Trophoblast cell (in vitro differentiated cells and primary cell): ENCODE measurements around the gene RPL15.

Source experiments
- DNase-seq, 2 donors: peaks; one replicate each; pipeline ENCODE4 v3.0.0-alpha.2; 2016
- H2AFZ ChIP-seq: 2 replicates; pipeline ENCODE4 v1.6.1; 2013; ENCODE audit warnings: low read length, moderate library complexity, mild to moderate bottlenecking; ENCODE audit not compliant: insufficient read depth, poor library complexity
- H2AK5ac ChIP-seq: 2 replicates; pipeline ENCODE4 v1.6.1; 2013; ENCODE audit warnings: mild to moderate bottlenecking, low read length
- H2BK120ac ChIP-seq: 2 replicates; pipeline ENCODE4 v1.6.1; 2013; ENCODE audit warnings: low read length, mild to moderate bottlenecking, moderate library complexity; ENCODE audit not compliant: insufficient read depth, poor library complexity
- H2BK12ac ChIP-seq: 2 replicates; pipeline ENCODE4 v1.6.1; 2013; ENCODE audit warnings: mild to moderate bottlenecking, low read length, moderate library complexity
- H2BK5ac ChIP-seq: 2 replicates; pipeline ENCODE4 v1.6.1; 2013; ENCODE audit warnings: low read length, low read depth, moderate library complexity, mild to moderate bottlenecking; ENCODE audit not compliant: poor library complexity
- H3K14ac ChIP-seq: 2 replicates; pipeline ENCODE4 v1.6.1; 2013; ENCODE audit warnings: mild to moderate bottlenecking, low read length
- H3K18ac ChIP-seq: 2 replicates; pipeline ENCODE4 v1.6.1; 2013; ENCODE audit warnings: mild to moderate bottlenecking, low read length
- H3K23ac ChIP-seq: 2 replicates; pipeline ENCODE4 v1.6.1; 2013; ENCODE audit warnings: low read length
- H3K27ac ChIP-seq: 2 replicates; pipeline ENCODE4 v1.5.1; 2013; ENCODE audit warnings: low read depth, mild to moderate bottlenecking, inconsistent platforms, low read length, moderate library complexity
- H3K27me3 ChIP-seq: 2 replicates; pipeline ENCODE4 v1.6.1; 2013; ENCODE audit warnings: inconsistent platforms, mild to moderate bottlenecking, low read length, moderate library complexity; ENCODE audit not compliant: insufficient read depth
- H3K36me3 ChIP-seq, 2 experiments: 1 replicate in 1 of 2; 2 replicates in 1 of 2; pipeline ENCODE4 v1.6.1; 2013; ENCODE audit warnings: low read length in 2 of 2, mild to moderate bottlenecking in 2 of 2, moderate library complexity in 1 of 2; ENCODE audit not compliant: insufficient read depth in 2 of 2, control insufficient read depth in 1 of 2
- H3K4ac ChIP-seq: 2 replicates; pipeline ENCODE4 v1.6.1; 2013; ENCODE audit warnings: low read depth, mild to moderate bottlenecking, low read length, moderate library complexity
- H3K4me1 ChIP-seq, 2 experiments: 1 replicate in 1 of 2; 2 replicates in 1 of 2; pipeline ENCODE4 v1.6.1; 2013; ENCODE audit warnings: low read length in 2 of 2, mild to moderate bottlenecking in 2 of 2, moderate library complexity in 1 of 2; ENCODE audit not compliant: insufficient read depth in 2 of 2, control insufficient read depth in 1 of 2
- H3K4me2 ChIP-seq: 2 replicates; pipeline ENCODE4 v1.6.1; 2013; ENCODE audit warnings: inconsistent platforms, mild to moderate bottlenecking, low read length, moderate library complexity
- H3K4me3 ChIP-seq: 2 replicates; pipeline ENCODE4 v1.5.1; 2013; ENCODE audit warnings: mild to moderate bottlenecking, low read depth, low read length, inconsistent platforms
- H3K79me1 ChIP-seq: one replicate; pipeline ENCODE4 v1.6.1; 2013; ENCODE audit warnings: low read length
- H3K79me2 ChIP-seq: 2 replicates; pipeline ENCODE4 v1.6.1; 2013; ENCODE audit warnings: low read length, mild to moderate bottlenecking; ENCODE audit not compliant: control insufficient read depth, insufficient read depth, poor library complexity
- H3K9ac ChIP-seq: 2 replicates; pipeline ENCODE4 v1.6.1; 2013; ENCODE audit warnings: mild to moderate bottlenecking, low read length
- H3K9me3 ChIP-seq: 2 replicates; pipeline ENCODE4 v1.6.1; 2013; ENCODE audit warnings: low read depth, mild to moderate bottlenecking, control low read depth, inconsistent platforms, low read length; ENCODE audit not compliant: insufficient read depth
- H4K12ac ChIP-seq: 2 replicates; pipeline ENCODE4 v1.6.1; 2013; ENCODE audit warnings: low read depth, mild to moderate bottlenecking, low read length, moderate library complexity
- H4K8ac ChIP-seq: 2 replicates; pipeline ENCODE4 v1.6.1; 2013; ENCODE audit warnings: low read depth, mild to moderate bottlenecking, low read length, moderate library complexity
- H4K91ac ChIP-seq: one replicate; pipeline ENCODE4 v1.6.1; 2013; ENCODE audit warnings: low read depth, mild to moderate bottlenecking, low read length, moderate library complexity
- WGBS: extraction: QIAGEN DNeasy Blood & Tissue Kit; methylation state at CpG from one replicate; pipeline ENCODE4 v1.1.7; 2013; ENCODE audit warnings: missing lambda C conversion rate; ENCODE audit not compliant: insufficient read length, insufficient coverage; ENCODE audit errors: extremely low coverage; 5-methylcytosine and 5-hydroxymethylcytosine counted together

RPL15 gene

GRCh38 chr3:23964537-23965235, 47.8 kb downstream of the RPL15 start:
- Histone ChIP-seq H3K79me1 (no peaks in the 10 kb centered on the region), H2BK120ac (no peak overlapping the region), H4K91ac (no peak overlapping the region), H2BK12ac (no peak overlapping the region), H3K4me3 (no peak overlapping the region), H3K36me3 (peaks cover 16% of the 10 kb centered on the region in 2 experiments), H4K8ac (no peak overlapping the region), H3K27ac (no peak overlapping the region), H3K14ac (no peak overlapping the region), H3K9ac (no peak overlapping the region), H3K4me2 (no peak overlapping the region), H3K9me3 (no peaks in the 10 kb centered on the region), H2AK5ac (no peak overlapping the region), H3K4ac (no peak overlapping the region), H3K4me1 (peaks cover 0 to 3% of the 10 kb centered on the region in 2 experiments), H2AFZ (no peak overlapping the region), H3K23ac (no peak overlapping the region), H3K27me3 (no peaks in the 10 kb centered on the region), H4K12ac (no peak overlapping the region), H3K18ac (no peak overlapping the region), H3K79me2 (no peaks in the 10 kb centered on the region), H2BK5ac (no peak overlapping the region)
- WGBS: no CpG with 5 or more reads among the region's 3 CpGs
- no peak for DNase-seq

DNA sequence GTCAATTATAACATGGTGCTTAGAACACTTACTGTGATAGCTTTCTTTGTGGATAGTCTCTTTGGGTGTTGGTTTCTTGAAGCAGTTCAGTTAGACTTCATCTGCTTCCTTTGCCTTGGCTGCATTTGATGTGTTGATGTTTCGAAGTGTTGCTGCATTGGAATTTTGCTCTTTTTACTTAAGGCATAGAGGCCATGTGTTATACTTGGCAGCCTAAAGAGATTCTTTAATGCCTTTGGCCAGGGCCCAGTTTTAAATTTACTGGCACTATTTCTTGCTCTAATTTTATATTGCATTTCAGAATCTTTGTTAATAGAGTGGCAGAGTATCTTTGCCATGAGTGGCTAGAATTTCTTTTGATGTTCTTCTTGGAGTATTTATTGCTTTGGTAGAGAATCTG, 49.4 kb downstream of the RPL15 start:
- H4K12ac ChIP-seq: no peak overlapping the region
- no peak overlapping the region for H2AK5ac ChIP-seq
- H2BK120ac ChIP-seq: no peak overlapping the region
- H3K27me3 ChIP-seq: no peaks in the 10 kb centered on the region
- H3K14ac ChIP-seq: no peak overlapping the region
- no peaks in the 10 kb centered on the region for H3K79me1 ChIP-seq
- H3K27ac ChIP-seq: no peak overlapping the region
- no peak overlapping the region for H4K91ac ChIP-seq
- no peak overlapping the region for H3K4ac ChIP-seq
- H3K4me1 ChIP-seq: peaks cover 0 to 3% of the 10 kb centered on the region in 2 experiments
- no peaks in the 10 kb centered on the region for H3K79me2 ChIP-seq
- no peak overlapping the region for H2AFZ ChIP-seq
- H2BK5ac ChIP-seq: no peak overlapping the region
- no CpG with 5 or more reads among the region's 1 CpG for WGBS
- H3K9ac ChIP-seq: no peak overlapping the region
- no peak overlapping the region for H3K4me2 ChIP-seq
- H3K18ac ChIP-seq: no peak overlapping the region
- no peak overlapping the region for H2BK12ac ChIP-seq
- no peak overlapping the region for H3K4me3 ChIP-seq
- H3K36me3 ChIP-seq: peaks cover 14 to 18% of the 10 kb centered on the region in 2 experiments
- no peak for DNase-seq
- no peak overlapping the region for H4K8ac ChIP-seq
- no peak overlapping the region for H3K23ac ChIP-seq
- no peaks in the 10 kb centered on the region for H3K9me3 ChIP-seq

DNA sequence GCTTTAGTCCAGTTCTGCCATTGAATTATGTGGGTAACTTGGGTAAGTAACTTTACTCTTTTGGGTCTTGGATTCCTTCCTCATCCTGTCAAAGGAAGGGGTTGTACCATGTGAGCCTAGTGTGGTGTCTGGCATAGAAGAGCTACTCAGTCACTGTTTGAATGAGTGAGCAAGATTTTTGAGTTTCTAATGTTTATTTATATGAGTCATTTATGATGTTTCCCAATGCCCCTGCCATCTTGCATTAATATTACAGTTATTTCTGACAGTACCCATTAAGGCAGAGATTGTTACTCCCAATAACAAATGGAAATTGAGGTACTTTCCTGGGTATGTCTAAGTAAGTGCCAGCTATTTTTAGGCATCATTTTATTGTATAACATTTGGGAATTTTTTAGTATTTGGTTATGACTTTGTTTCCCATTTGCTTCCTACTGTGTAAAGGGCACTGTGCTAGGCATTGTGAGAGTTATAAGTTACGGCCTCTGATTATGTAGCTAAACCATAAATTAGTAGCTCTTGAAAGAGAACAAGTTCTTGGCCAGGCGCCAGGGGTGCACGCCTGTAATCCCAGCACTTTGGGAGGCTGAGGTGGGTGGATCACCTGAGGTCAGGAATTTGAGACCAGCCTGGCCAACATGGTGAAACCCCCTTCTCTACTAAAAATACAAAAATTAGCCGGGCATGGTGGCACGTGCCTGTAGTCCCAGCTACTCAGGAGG, 51.7 kb downstream of the RPL15 start:
- H3K27me3 ChIP-seq: no peaks in the 10 kb centered on the region
- H3K23ac ChIP-seq: no peak overlapping the region
- no peak overlapping the region for H3K14ac ChIP-seq
- WGBS: no CpG with 5 or more reads among the region's 5 CpGs
- no peaks in the 10 kb centered on the region for H3K4me1 ChIP-seq
- no peaks in the 10 kb centered on the region for H3K79me1 ChIP-seq
- H3K4me3 ChIP-seq: no peak overlapping the region
- no peaks in the 10 kb centered on the region for H3K9me3 ChIP-seq
- H4K12ac ChIP-seq: no peak overlapping the region
- no peak overlapping the region for H3K9ac ChIP-seq
- H3K18ac ChIP-seq: no peak overlapping the region
- H4K91ac ChIP-seq: no peak overlapping the region
- no peaks in the 10 kb centered on the region for H3K79me2 ChIP-seq
- H2BK12ac ChIP-seq: no peak overlapping the region
- no peak overlapping the region for H4K8ac ChIP-seq
- H2AFZ ChIP-seq: no peak overlapping the region
- H3K36me3 ChIP-seq: peaks cover 11 to 12% of the 10 kb centered on the region in 2 experiments
- no peak overlapping the region for H3K4ac ChIP-seq
- DNase-seq: no peak
- H2AK5ac ChIP-seq: no peak overlapping the region
- no peak overlapping the region for H3K4me2 ChIP-seq
- no peak overlapping the region for H3K27ac ChIP-seq
- no peak overlapping the region for H2BK120ac ChIP-seq
- no peak overlapping the region for H2BK5ac ChIP-seq

DNA sequence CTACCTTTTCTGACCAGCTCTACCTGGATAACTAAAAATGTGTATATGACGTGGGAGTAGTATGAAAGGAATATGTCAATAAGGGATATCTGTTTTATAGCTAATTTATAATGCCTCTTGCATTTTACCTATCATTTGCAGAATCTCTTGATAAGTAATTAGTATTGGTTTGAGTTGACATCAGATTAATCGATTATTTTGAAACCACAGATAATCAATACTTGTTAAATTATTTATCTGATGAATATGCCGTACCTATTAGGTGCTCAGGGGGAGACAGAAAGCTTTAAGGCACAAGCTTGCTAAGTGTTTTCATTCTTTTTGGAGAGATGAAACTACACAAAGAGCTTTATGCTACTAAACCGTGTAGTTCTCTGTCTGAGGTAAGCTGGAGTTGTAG, 52.5 kb downstream of the RPL15 start:
- Histone ChIP-seq H3K27ac (no peak overlapping the region), H3K9ac (no peak overlapping the region), H3K79me2 (no peaks in the 10 kb centered on the region), H3K9me3 (no peaks in the 10 kb centered on the region), H4K12ac (no peak overlapping the region), H4K8ac (no peak overlapping the region), H2BK5ac (no peak overlapping the region), H3K23ac (no peak overlapping the region), H3K4me3 (no peak overlapping the region), H3K36me3 (peaks cover 11 to 12% of the 10 kb centered on the region in 2 experiments), H3K27me3 (no peaks in the 10 kb centered on the region), H4K91ac (no peak overlapping the region), H3K79me1 (no peaks in the 10 kb centered on the region), H2AFZ (no peak overlapping the region), H3K4ac (no peak overlapping the region), H3K18ac (no peak overlapping the region), H3K14ac (no peak overlapping the region), H3K4me1 (no peaks in the 10 kb centered on the region), H2BK120ac (no peak overlapping the region), H2AK5ac (no peak overlapping the region), H3K4me2 (no peak overlapping the region), H2BK12ac (no peak overlapping the region)
- WGBS: no CpG with 5 or more reads among the region's 4 CpGs
- DNase-seq: no peak
